ENCODE results near the gene TNS1.
"Not testable (repeated sequence)": the region's sequence is repeated elsewhere in the genome, so short reads cannot be mapped to it uniquely, and the experiment has no call there.

Gene TNS1

DNA sequence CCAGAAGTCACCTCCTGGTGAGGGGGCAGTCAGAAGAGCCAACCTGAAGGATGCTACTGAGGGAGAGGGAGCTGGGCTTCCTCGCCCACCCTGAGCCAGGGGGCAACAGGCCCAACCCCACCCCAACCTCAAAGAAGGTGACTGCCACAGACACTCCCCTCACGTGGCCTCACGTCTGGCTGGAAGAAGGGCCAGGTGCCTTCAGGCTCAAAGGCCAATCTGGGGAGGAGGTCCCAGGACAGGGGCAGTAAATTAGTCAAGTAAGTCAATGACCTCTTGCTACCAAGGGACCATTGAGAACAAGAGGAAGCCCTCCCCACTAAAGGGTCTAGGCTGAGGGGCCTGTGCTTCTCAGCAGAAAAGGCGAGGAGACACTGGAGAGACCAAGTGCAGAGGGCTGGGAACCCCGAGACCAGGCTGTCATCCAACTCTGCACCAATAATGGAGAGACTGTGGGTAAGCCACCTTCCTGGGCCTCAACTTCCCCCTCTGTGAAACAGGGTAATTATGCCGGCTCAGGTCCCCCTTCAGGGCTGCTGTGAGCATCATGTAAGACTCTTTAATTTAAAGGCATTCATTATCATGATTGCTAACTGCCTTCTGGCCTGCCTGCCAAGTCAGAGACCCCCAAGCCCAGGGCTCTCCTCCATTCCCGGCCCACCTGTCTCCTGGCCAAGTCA is 20.2 kb upstream of the TNS1 start:
- ChIA-PET POLR2A (no interaction called here), CTCF (interaction anchor here (0.9 kb wide), 1 partner anchor 46 kb away, joined by 3 read pairs; the partner anchor contains the start of gene RUFY4)
- TF ChIP-seq BHLHE40 (IDR thresholded peaks at IDR 0.05; ENCODE audit: borderline replicate concordance) (no peak), LEF1 (IDR thresholded peaks at IDR 0.05; ENCODE audit: borderline replicate concordance) (no peak), FOXK2 (IDR thresholded peaks at IDR 0.05) (no peak), FOXM1 (IDR thresholded peaks at IDR 0.05; ENCODE audit: borderline replicate concordance) (no peak), ELF4 (IDR thresholded peaks at IDR 0.05) (no peak), FOXA1 (IDR thresholded peaks at IDR 0.05) (no peak), HDGF (IDR thresholded peaks at IDR 0.05; ENCODE audit: borderline replicate concordance) (no peak), ARNT (IDR thresholded peaks at IDR 0.05) (no peak), ZNF384 (IDR thresholded peaks at IDR 0.05) (no peak), L3MBTL2 (conservative IDR thresholded peaks at IDR 0.05) (no peak), NFRKB (IDR thresholded peaks at IDR 0.05) (no peak)
- TF ChIP-seq, protein P1, sequence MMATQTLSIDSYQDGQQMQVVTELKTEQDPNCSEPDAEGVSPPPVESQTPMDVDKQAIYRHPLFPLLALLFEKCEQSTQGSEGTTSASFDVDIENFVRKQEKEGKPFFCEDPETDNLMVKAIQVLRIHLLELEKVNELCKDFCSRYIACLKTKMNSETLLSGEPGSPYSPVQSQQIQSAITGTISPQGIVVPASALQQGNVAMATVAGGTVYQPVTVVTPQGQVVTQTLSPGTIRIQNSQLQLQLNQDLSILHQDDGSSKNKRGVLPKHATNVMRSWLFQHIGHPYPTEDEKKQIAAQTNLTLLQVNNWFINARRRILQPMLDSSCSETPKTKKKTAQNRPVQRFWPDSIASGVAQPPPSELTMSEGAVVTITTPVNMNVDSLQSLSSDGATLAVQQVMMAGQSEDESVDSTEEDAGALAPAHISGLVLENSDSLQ (IDR thresholded peaks at IDR 0.05) = no peak
- no peak for DNase-seq (ENCODE audit: extremely low spot score)

DNA sequence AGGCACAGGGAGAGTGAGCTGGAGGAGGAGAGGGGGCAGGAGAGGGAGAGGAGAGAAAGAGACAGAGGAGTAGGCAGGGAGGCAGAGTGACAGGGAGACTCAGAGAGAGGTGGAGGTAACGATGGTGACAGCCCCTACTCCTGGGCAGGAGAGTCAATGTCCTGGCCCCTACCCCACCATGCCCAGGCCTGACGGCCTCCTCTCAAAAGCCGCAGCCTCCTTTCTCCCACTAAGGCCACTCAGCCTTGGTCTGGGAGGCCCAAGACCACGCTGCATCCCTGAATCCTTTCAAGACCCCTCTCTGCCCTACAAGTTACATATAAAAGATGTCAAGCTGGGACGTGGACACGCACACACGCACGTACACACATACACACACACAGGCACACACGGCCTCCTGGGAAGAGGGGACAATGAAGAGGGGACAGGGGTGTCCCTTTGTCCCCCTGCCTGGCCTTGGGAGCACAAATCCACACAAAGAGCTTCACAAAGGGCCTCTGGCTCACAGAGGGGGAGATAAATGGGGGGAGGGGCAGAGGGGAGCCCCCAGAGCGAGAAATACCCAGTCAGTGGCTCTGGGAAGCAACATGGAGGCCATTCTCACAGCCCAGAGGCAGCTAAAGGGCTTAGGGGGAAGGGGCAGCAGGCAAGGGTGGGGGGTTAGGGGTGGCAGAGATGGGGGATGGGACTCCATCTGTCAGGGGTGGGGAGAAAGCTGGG is 19.5 kb upstream of the TNS1 start:
- no peak for TF ChIP-seq FOXA1 (IDR thresholded peaks at IDR 0.05)
- no peak for TF ChIP-seq SP1 (IDR thresholded peaks at IDR 0.05)
- no peak for TF ChIP-seq ARNT (IDR thresholded peaks at IDR 0.05)
- TF ChIP-seq FOXK2 (IDR thresholded peaks at IDR 0.05) = no peak
- TF ChIP-seq BHLHE40 (IDR thresholded peaks at IDR 0.05; ENCODE audit: borderline replicate concordance) = no peak
- TF ChIP-seq ZNF384 (IDR thresholded peaks at IDR 0.05) = no peak
- no peak for TF ChIP-seq NFRKB (IDR thresholded peaks at IDR 0.05)
- CTCF ChIA-PET = interaction anchor here (0.9 kb wide), 1 partner anchor 47 kb away, joined by 3 read pairs; the partner anchor contains the start of gene RUFY4
- DNase-seq (ENCODE audit: extremely low spot score) = no peak
- POLR2A ChIA-PET = no interaction called here

DNA sequence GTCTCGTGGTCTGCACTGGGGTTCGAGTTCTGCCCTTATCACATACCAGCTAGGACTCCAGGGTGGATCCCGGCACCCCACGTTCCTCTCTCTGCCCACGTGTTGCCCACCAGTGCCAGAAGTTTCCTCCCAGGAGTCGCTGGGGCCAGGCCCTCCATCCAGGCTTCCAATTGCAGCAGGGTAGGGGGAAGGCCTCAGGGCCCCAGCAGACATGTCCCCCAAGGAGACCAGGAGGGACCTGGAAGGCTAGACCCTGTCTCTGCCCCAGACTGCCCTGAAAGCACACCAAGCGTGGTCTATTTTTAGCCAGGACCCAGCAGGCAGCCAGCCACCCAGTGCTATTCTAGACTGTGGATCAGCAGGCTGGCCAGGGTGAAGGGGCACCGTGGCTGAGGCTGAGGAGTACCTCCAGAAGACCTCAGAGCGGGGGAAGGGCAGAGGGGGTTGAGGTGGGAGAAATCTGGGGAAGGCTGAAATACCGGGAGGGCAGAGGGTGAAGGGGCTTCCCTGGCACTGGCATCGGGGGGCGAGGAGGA is 18.8 kb upstream of the TNS1 start:
- no peak for TF ChIP-seq ARNT (IDR thresholded peaks at IDR 0.05)
- no peak for TF ChIP-seq FOXA1 (IDR thresholded peaks at IDR 0.05)
- TF ChIP-seq BHLHE40 (IDR thresholded peaks at IDR 0.05; ENCODE audit: borderline replicate concordance) = no peak
- no peak for TF ChIP-seq CTBP1 (IDR thresholded peaks at IDR 0.05; ENCODE audit: borderline replicate concordance)
- no peak for TF ChIP-seq FOXK2 (IDR thresholded peaks at IDR 0.05)
- no peak for TF ChIP-seq LEF1 (IDR thresholded peaks at IDR 0.05; ENCODE audit: borderline replicate concordance)
- ChIA-PET CTCF (no interaction called here), POLR2A (no interaction called here)
- DNase-seq (ENCODE audit: extremely low spot score) = no peak

DNA sequence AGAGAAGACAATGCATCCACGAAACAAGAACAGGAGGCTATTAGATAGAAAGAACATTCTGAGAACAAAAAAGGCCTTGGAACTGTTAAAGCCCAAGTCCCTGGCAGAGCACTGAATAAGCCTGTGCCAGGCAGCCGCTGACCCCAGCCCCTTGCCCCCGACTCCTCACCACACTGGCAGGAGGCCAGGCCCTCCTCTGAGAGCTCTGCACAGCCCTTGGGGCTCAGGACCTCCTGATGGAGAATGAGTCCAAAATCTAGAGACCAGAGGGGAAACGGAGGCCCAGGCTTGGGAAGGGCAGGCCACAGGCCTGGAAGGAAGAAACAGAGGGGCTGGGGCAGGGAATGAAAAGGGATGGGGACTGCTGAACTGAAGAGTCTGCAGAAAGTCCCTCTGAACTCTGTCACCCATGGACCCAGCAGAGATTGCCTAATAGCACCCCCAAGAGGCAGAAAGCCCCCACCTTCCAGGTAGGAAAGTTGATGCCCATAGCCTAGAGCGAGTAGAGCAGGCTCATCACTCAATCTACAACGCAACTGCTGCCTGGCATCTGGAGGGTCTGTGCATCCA is 18.3 kb upstream of the TNS1 start:
- CTCF ChIA-PET = no interaction called here
- POLR2A ChIA-PET = no interaction called here
- TF ChIP-seq LEF1 (IDR thresholded peaks at IDR 0.05; ENCODE audit: borderline replicate concordance) (no peak), ARNT (IDR thresholded peaks at IDR 0.05) (no peak), SUZ12 (IDR thresholded peaks at IDR 0.05) (no peak), CTBP1 (IDR thresholded peaks at IDR 0.05; ENCODE audit: borderline replicate concordance) (no peak), TARDBP (IDR thresholded peaks at IDR 0.05) (no peak), FOXM1 (IDR thresholded peaks at IDR 0.05; ENCODE audit: borderline replicate concordance) (no peak), NFRKB (IDR thresholded peaks at IDR 0.05) (no peak), SP1 (IDR thresholded peaks at IDR 0.05) (no peak), BHLHE40 (IDR thresholded peaks at IDR 0.05; ENCODE audit: borderline replicate concordance) (no peak), HDGF (IDR thresholded peaks at IDR 0.05; ENCODE audit: borderline replicate concordance) (no peak), FOXA1 (IDR thresholded peaks at IDR 0.05) (no peak), L3MBTL2 (conservative IDR thresholded peaks at IDR 0.05) (no peak), FOXK2 (IDR thresholded peaks at IDR 0.05) (no peak), ELF4 (IDR thresholded peaks at IDR 0.05) (no peak), ZNF384 (IDR thresholded peaks at IDR 0.05) (no peak)
- TF ChIP-seq, protein P1 (IDR thresholded peaks at IDR 0.05) = no peak
- no peak for DNase-seq (ENCODE audit: extremely low spot score)

DNA sequence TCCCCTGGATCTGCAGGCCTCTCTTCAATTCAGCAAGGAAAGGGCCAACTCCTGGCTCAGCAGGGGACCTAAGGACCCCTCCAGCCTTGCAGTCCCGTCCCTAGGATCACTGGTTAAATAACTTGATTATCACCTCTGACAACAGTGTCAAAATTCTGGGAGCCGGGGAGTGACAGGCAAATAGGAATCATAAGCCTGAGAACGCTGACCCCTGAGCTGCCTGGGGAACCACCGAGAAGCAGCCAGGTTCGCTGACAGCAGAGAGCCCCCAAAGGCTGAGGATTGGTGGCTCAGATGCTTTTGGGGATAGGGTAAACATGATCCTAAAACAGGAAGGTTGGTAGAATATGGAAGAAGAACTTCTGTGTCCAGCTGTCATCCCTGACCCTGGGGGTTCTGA is 17.5 kb upstream of the TNS1 start:
- CTCF ChIA-PET = no interaction called here
- no peak for TF ChIP-seq CTBP1 (IDR thresholded peaks at IDR 0.05; ENCODE audit: borderline replicate concordance)
- no peak for TF ChIP-seq FOXA1 (IDR thresholded peaks at IDR 0.05)
- no peak for TF ChIP-seq NFRKB (IDR thresholded peaks at IDR 0.05)
- no peak for TF ChIP-seq FOXK2 (IDR thresholded peaks at IDR 0.05)
- no peak for TF ChIP-seq SUZ12 (IDR thresholded peaks at IDR 0.05)
- no peak for TF ChIP-seq FOXM1 (IDR thresholded peaks at IDR 0.05; ENCODE audit: borderline replicate concordance)
- no peak for TF ChIP-seq ELF4 (IDR thresholded peaks at IDR 0.05)
- no peak for TF ChIP-seq SP1 (IDR thresholded peaks at IDR 0.05)
- TF ChIP-seq BHLHE40 (IDR thresholded peaks at IDR 0.05; ENCODE audit: borderline replicate concordance) = no peak
- TF ChIP-seq L3MBTL2 (conservative IDR thresholded peaks at IDR 0.05) = no peak
- no peak for TF ChIP-seq ARNT (IDR thresholded peaks at IDR 0.05)
- no peak for TF ChIP-seq ZNF384 (IDR thresholded peaks at IDR 0.05)
- TF ChIP-seq LEF1 (IDR thresholded peaks at IDR 0.05; ENCODE audit: borderline replicate concordance) = no peak

DNA sequence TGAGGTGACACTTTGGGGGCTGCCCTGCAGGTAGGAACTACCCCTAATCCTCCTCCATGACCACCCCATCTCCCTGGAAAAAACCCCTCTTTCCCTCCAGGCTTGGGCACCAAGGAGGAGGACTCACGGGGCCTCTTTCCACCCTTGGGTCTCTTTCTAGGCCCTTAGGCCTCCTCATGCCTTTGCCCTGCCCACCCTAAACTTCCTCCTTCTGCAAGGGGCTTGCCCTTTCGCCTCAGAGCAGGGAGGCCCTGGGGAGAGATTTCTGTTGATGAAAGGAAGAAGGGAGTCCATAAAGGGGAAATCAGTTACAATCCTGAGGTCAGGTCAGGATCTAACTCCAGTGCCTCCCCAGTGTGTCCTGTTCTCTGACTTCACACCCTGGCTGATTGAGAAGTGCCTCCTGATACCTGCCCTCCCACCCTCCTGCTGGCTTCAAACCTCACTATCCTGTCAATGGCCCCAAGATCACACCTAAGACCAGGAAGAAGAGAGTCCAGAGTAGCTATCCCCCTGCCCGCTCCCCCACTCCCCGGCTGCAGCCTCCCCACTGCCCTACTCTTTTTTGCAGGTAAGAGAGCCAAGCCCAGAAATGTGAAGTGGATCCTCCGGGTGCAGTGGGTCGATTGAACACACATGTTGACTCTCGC is 16.7 kb upstream of the TNS1 start:
- TF ChIP-seq ZNF384 (IDR thresholded peaks at IDR 0.05) (no peak), HDGF (IDR thresholded peaks at IDR 0.05; ENCODE audit: borderline replicate concordance) (no peak), CTBP1 (IDR thresholded peaks at IDR 0.05; ENCODE audit: borderline replicate concordance) (no peak), FOXM1 (IDR thresholded peaks at IDR 0.05; ENCODE audit: borderline replicate concordance) (no peak), LEF1 (IDR thresholded peaks at IDR 0.05; ENCODE audit: borderline replicate concordance) (no peak), L3MBTL2 (conservative IDR thresholded peaks at IDR 0.05) (no peak), SP1 (IDR thresholded peaks at IDR 0.05) (no peak), BHLHE40 (IDR thresholded peaks at IDR 0.05; ENCODE audit: borderline replicate concordance) (no peak), FOXA1 (IDR thresholded peaks at IDR 0.05) (no peak), SUZ12 (IDR thresholded peaks at IDR 0.05) (no peak), ARNT (IDR thresholded peaks at IDR 0.05) (no peak), NFRKB (IDR thresholded peaks at IDR 0.05) (no peak), ELF4 (IDR thresholded peaks at IDR 0.05) (no peak), TARDBP (IDR thresholded peaks at IDR 0.05) (no peak)
- TF ChIP-seq, protein P1 (IDR thresholded peaks at IDR 0.05) = no peak
- CTCF ChIA-PET = no interaction called here
- POLR2A ChIA-PET = no interaction called here
- DNase-seq (ENCODE audit: extremely low spot score) = no peak

More for the DNA sequence above, 17.5 kb upstream of the TNS1 start:
- no peak for DNase-seq (ENCODE audit: extremely low spot score)
- POLR2A ChIA-PET = no interaction called here

DNA sequence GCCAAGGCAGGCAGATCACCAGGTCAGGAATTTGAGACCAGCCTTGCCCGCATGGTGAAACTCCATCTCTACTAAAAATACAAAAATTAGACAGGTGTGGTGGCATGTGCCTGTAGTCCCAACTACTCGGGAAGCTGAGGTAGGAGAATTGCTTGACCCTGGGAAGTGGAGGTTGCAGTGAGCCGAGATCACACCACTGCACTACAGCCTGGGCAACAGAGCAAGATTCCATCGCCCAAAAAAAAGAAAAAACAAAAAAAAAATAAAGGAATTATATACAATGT is 16.0 kb upstream of the TNS1 start:
- POLR2A ChIA-PET; DNase-seq (ENCODE audit: extremely low spot score); CTCF ChIA-PET: not testable (repeated sequence)

All from HEK293T (cell line).